Cardiac muscle cell (in vitro differentiated cells and primary cell): ENCODE data around the gene ENG. TPM values are rescaled to one million over a fixed set of nuclear protein-coding genes. Genes with fewer than 3 reads are reported as not detected.

Experiments
- DNase-seq, 2 donors: peaks; one replicate each; pipeline versions ENCODE4 v3.0.0 to v3.0.0-alpha.2; 2010 to 2017; ENCODE audit warnings: low read depth in 1 of 2, low spot score in 1 of 2
- H3K27ac ChIP-seq: fragments of 200-600 bp; sonication (generic); 2 replicates; pipeline ENCODE4 v1.5.1; 2016
- H3K27me3 ChIP-seq: fragments of 200-600 bp; sonication (generic); 2 replicates; pipeline ENCODE4 v1.6.0; 2016; ENCODE audit warnings: control low read depth
- H3K36me3 ChIP-seq: fragments of 200-600 bp; sonication (generic); 2 replicates; pipeline ENCODE4 v1.5.1; 2016; ENCODE audit warnings: control low read depth
- H3K4me1 ChIP-seq: fragments of 200-600 bp; sonication (generic); 2 replicates; pipeline ENCODE4 v1.8.1; 2017; ENCODE audit warnings: low read depth, mild to moderate bottlenecking, mixed run types
- H3K4me3 ChIP-seq: fragments of 200-600 bp; sonication (generic); 2 replicates; pipeline ENCODE4 v1.5.1; 2016; ENCODE audit warnings: mild to moderate bottlenecking
- H3K9me3 ChIP-seq: fragments of 200-600 bp; sonication (generic); 2 replicates; pipeline ENCODE4 v1.5.1; 2017; ENCODE audit warnings: low read depth, mild to moderate bottlenecking, control low read depth
- CTCF ChIP-seq: IDR thresholded peaks from 2 replicates; pipeline ENCODE4 v1.5.1; 2012; ENCODE audit warnings: low read depth, mild to moderate bottlenecking, low read length
- polyA plus RNA-seq: library from polyadenylated mRNA; unstranded; fragments of >200 nt; fragmentation: Nextera tagmentation; extraction: Ambion mirVana; gene quantifications from 2 replicates; pipeline ENCODE4 v1.2.1, GENCODE V29; 2016
- total RNA-seq: library from RNA; depleted of rRNA; stranded (reverse); fragments of >200 nt; gene quantifications from 2 replicates; pipeline ENCODE4 v1.2.3, GENCODE V29; 2016

Gene ENG
- total and polyA plus RNA-seq, 2 experiments from 2014 or later: 12.6 to 15.8 TPM

- Histone ChIP-seq H3K9me3 (no peaks in the 10 kb centered on the region), H3K36me3 (no peaks in the 10 kb centered on the region), H3K4me1 (peaks cover 40% of the 10 kb centered on the region), H3K4me3 (no peak overlapping the region), H3K27me3 (no peaks in the 10 kb centered on the region), H3K27ac (no peak overlapping the region)
- DNase-seq: no peak
- no peak for TF ChIP-seq CTCF
These were observed 1.1 kb upstream of the ENG start for GRCh38 chr9:127855522-127855921.

GRCh38 chr9:127854960-127855359 lies 502 bp upstream of the ENG start:
- H3K4me3 ChIP-seq: no peak overlapping the region
- no peaks in the 10 kb centered on the region for H3K36me3 ChIP-seq
- no peaks in the 10 kb centered on the region for H3K27me3 ChIP-seq
- no peaks in the 10 kb centered on the region for H3K9me3 ChIP-seq
- no peak overlapping the region for H3K27ac ChIP-seq
- TF ChIP-seq CTCF: no peak
- DNase-seq: no peak
- peaks cover 34% of the 10 kb centered on the region for H3K4me1 ChIP-seq

GRCh38 chr9:127853312-127854183 lies 910 bp downstream of the ENG start:
- Histone ChIP-seq H3K9me3 (no peaks in the 10 kb centered on the region), H3K27me3 (no peaks in the 10 kb centered on the region), H3K27ac (peak overlapping the region; percentile 72), H3K4me3 (no peak overlapping the region), H3K4me1 (peaks cover 21% of the 10 kb centered on the region), H3K36me3 (no peaks in the 10 kb centered on the region)
- TF ChIP-seq CTCF: no peak
- DNase-seq: peak; percentile 37 to 54

- peaks cover 15% of the 10 kb centered on the region for H3K4me1 ChIP-seq
- no peak for DNase-seq
- no peaks in the 10 kb centered on the region for H3K9me3 ChIP-seq
- H3K36me3 ChIP-seq: no peaks in the 10 kb centered on the region
- H3K27ac ChIP-seq: peak overlapping the region; percentile 72
- no peak for TF ChIP-seq CTCF
- no peak overlapping the region for H3K4me3 ChIP-seq
- no peaks in the 10 kb centered on the region for H3K27me3 ChIP-seq
These were observed 1.6 kb downstream of the ENG start for GRCh38 chr9:127852829-127853228.

GRCh38 chr9:127850286-127850830 lies 4.1 kb downstream of the ENG start:
- DNase-seq: no peak
- Histone ChIP-seq H3K9me3 (no peaks in the 10 kb centered on the region), H3K27me3 (no peaks in the 10 kb centered on the region), H3K36me3 (no peaks in the 10 kb centered on the region), H3K4me3 (no peak overlapping the region), H3K4me1 (peaks cover 25% of the 10 kb centered on the region), H3K27ac (no peak overlapping the region)
- TF ChIP-seq CTCF: no peak
